GM12864 (cell line): ENCODE measurements around the gene OPA3.
"Not testable (repeated sequence)": the region's sequence is repeated elsewhere in the genome, so short reads cannot be mapped to it uniquely, and the experiment has no call there.

ENCODE experiments used
- DNase-seq: peaks from one replicate; pipeline ENCODE4 v3.0.0-alpha.2; 2011; ENCODE audit warnings: low read depth
- H3K4me3 ChIP-seq: 2 replicates; pipeline ENCODE4 v1.5.1; 2011; ENCODE audit warnings: mild to moderate bottlenecking, low read depth, low read length, control low read depth
- CTCF ChIP-seq: IDR thresholded peaks from 2 replicates; pipeline ENCODE4 v1.5.1; 2011; ENCODE audit warnings: low read depth, mild to moderate bottlenecking, moderate library complexity, low read length, control low read depth, inconsistent platforms; ENCODE audit errors: missing control alignments

OPA3 gene

GRCh38 chr19:45621389-45621788 lies 36.8 kb upstream of the OPA3 start:
- DNase-seq, result no peak
- H3K4me3 ChIP-seq, result no peak overlapping the region
- TF ChIP-seq CTCF, result no peak

DNA sequence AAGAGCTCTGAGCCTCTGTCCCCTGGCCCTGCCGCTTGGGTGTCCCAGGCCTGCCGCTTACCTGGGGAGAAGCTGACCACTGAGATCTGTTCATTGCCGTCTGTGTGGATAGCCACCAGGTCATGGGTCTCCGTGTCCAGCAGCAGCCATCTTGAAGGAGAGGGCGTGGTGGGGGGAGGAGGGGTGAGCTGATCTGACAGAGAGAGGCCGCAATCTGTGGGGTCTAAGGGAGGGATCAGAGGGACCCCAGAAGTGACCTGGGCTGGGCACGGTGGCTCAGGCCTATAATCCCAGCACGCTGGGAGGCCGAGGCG lies 32.1 kb upstream of the OPA3 start:
- TF ChIP-seq CTCF, result no peak
- H3K4me3 ChIP-seq, result no peak overlapping the region
- DNase-seq, result no peak

GRCh38 chr19:45615795-45616703 lies 31.4 kb upstream of the OPA3 start:
- DNase-seq, result peak; percentile 77
- H3K4me3 ChIP-seq, result no peak overlapping the region
- no peak for TF ChIP-seq CTCF

GRCh38 chr19:45615056-45615455 lies 30.5 kb upstream of the OPA3 start:
- H3K4me3 ChIP-seq, DNase-seq: not testable (repeated sequence)

DNA sequence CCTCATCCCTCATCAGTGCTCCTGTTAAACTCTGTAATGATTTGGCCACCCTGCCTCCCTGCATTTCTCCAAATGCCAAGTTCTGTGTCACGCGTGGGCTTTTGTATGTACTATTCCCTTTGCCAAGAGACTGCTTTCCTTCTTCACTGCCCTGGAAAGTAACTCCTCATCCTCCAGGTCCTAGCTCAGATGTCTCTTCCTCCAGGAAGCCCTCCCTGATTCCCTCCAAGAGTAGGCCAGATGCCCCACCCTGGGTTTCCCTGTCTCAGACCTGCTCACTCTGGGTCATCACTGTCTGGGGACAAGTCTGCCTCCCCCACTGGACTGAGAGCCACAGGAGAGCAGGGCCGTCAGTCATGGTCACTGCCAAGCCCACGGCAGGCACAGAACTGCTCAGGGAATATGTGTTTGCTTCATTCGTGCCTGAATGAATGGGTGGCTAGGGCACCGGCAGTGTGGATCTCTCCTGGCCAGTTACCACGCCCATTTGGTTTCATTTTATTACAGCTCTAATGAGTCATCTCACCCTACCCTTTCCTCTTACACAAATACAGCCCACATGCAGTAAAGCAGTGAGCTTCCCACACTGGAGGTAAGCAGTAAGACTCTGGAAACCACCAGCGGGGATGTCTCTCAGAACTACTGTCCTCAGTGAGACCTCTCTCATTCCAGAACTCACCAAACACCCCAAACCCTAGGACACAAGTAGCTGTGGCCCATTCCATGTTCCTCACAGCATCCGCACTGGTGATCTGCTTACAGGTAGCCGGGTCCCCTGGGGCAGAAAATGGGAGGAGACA lies 29.5 kb upstream of the OPA3 start:
- DNase-seq, result peak; percentile 62
- no peak for TF ChIP-seq CTCF
- no peak overlapping the region for H3K4me3 ChIP-seq

DNA sequence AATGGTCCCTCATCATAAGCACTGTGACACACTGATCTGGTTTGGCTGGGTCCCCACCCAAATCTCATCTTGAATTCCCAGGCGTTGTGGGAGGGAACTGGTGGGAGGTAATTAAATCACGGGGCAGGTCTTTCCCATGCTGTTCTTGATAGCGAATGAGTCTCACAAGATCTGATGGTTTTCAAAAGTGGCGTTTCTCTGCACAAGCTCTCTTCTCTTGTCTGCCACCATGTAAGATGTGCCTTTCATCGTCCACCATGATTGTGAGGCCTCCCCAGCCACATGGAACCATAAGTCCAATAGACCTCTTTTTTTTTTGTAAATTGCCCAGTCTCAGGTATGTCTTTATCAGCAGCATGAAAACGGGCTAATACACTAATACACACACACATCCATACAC lies 24.3 kb upstream of the OPA3 start:
- no peak overlapping the region for H3K4me3 ChIP-seq
- DNase-seq, result no peak
- TF ChIP-seq CTCF, result no peak

GRCh38 chr19:45607071-45608029 lies 22.7 kb upstream of the OPA3 start:
- DNase-seq, result no peak
- H3K4me3 ChIP-seq, result no peak overlapping the region
- TF ChIP-seq CTCF, result peak; percentile 94
